Measurements from ENCODE around the gene NR6A1. TPM values are rescaled to one million over a fixed set of nuclear protein-coding genes. Genes with fewer than 3 reads are reported as not detected.

Gene NR6A1
- total and polyA plus RNA-seq, 2 of the 13 experiments (the other 11 are each of a cell fraction or from before 2014, with no cell fraction given), result 28.1 to 31.5 TPM

- TF ChIP-seq ZBTB40 (IDR thresholded peaks at IDR 0.05) (no peak), ZBTB40 (CRISPR knock-in tag; IDR thresholded peaks at IDR 0.05) (no peak), ARNT2 (CRISPR knock-in tag; IDR thresholded peaks at IDR 0.05; ENCODE audit: low read depth) (no peak), ZNF430 (CRISPR knock-in tag; IDR thresholded peaks at IDR 0.05) (peak; percentile 62; the same call in 1 of the 2 replicates), EEA1 (CRISPR knock-in tag; IDR thresholded peaks at IDR 0.05; ENCODE audit: borderline replicate concordance) (no peak), ZNF160 (CRISPR knock-in tag; IDR thresholded peaks at IDR 0.05) (no peak), HDAC2 (CRISPR knock-in tag; IDR thresholded peaks at IDR 0.05) (peak; percentile 66; the same call in 1 of the 2 replicates), ZNF224 (CRISPR knock-in tag; IDR thresholded peaks at IDR 0.05) (no peak), KLF13 (CRISPR knock-in tag; IDR thresholded peaks at IDR 0.05) (no peak), SIN3B (IDR thresholded peaks at IDR 0.05; ENCODE audit: low read length) (no peak), DDIT3 (CRISPR knock-in tag; IDR thresholded peaks at IDR 0.05) (no peak), GATAD2A (CRISPR knock-in tag; IDR thresholded peaks at IDR 0.05) (peak; percentile 87)
- TF ChIP-seq, protein P1, sequence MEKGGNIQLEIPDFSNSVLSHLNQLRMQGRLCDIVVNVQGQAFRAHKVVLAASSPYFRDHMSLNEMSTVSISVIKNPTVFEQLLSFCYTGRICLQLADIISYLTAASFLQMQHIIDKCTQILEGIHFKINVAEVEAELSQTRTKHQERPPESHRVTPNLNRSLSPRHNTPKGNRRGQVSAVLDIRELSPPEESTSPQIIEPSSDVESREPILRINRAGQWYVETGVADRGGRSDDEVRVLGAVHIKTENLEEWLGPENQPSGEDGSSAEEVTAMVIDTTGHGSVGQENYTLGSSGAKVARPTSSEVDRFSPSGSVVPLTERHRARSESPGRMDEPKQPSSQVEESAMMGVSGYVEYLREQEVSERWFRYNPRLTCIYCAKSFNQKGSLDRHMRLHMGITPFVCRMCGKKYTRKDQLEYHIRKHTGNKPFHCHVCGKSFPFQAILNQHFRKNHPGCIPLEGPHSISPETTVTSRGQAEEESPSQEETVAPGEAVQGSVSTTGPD (CRISPR knock-in tag; IDR thresholded peaks at IDR 0.05), result no peak
- TF ChIP-seq, protein P2, sequence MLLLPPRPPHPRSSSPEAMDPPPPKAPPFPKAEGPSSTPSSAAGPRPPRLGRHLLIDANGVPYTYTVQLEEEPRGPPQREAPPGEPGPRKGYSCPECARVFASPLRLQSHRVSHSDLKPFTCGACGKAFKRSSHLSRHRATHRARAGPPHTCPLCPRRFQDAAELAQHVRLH (CRISPR knock-in tag; IDR thresholded peaks at IDR 0.05; ENCODE audit: borderline replicate concordance, low read depth), result peak; percentile 53; the same call in 1 of the 2 replicates
- TF ChIP-seq, protein P3, sequence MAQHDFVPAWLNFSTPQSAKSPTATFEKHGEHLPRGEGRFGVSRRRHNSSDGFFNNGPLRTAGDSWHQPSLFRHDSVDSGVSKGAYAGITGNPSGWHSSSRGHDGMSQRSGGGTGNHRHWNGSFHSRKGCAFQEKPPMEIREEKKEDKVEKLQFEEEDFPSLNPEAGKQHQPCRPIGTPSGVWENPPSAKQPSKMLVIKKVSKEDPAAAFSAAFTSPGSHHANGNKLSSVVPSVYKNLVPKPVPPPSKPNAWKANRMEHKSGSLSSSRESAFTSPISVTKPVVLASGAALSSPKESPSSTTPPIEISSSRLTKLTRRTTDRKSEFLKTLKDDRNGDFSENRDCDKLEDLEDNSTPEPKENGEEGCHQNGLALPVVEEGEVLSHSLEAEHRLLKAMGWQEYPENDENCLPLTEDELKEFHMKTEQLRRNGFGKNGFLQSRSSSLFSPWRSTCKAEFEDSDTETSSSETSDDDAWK (CRISPR knock-in tag; IDR thresholded peaks at IDR 0.05), result no peak
- TF ChIP-seq, protein P4, sequence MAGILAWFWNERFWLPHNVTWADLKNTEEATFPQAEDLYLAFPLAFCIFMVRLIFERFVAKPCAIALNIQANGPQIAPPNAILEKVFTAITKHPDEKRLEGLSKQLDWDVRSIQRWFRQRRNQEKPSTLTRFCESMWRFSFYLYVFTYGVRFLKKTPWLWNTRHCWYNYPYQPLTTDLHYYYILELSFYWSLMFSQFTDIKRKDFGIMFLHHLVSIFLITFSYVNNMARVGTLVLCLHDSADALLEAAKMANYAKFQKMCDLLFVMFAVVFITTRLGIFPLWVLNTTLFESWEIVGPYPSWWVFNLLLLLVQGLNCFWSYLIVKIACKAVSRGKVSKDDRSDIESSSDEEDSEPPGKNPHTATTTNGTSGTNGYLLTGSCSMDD (CRISPR knock-in tag; IDR thresholded peaks at IDR 0.05), result no peak
Measured at GRCh38 chr9:124510650-124511425, 260.3 kb downstream of the NR6A1 start (continued).
